ENCODE measurements around the gene TMEM82.
A peak's percentile ranks its signal among the peaks of the same experiment; 100 is the strongest.

Gene TMEM82

DNA sequence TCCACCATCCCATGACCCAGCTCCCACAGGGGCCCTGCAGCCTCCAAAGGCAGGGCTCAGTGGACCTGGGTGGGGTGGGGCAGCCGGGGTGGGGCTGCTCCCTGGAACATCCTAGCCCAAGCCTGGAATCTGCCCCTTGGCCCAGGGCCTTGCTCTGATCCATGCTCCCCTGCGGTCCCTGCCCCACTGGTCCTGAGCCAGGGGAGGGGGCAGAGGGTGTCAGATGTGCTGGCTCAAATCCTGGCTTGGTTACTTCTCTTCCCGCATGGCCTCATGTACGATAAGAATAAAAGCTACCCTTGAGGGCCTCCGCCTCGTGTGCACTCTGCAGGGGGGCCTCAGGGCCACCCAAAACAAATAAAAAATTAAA lies 5.4 kb upstream of the TMEM82 start:
- peak in 1 of 3 experiments; percentile 13 for DNase-seq

DNA sequence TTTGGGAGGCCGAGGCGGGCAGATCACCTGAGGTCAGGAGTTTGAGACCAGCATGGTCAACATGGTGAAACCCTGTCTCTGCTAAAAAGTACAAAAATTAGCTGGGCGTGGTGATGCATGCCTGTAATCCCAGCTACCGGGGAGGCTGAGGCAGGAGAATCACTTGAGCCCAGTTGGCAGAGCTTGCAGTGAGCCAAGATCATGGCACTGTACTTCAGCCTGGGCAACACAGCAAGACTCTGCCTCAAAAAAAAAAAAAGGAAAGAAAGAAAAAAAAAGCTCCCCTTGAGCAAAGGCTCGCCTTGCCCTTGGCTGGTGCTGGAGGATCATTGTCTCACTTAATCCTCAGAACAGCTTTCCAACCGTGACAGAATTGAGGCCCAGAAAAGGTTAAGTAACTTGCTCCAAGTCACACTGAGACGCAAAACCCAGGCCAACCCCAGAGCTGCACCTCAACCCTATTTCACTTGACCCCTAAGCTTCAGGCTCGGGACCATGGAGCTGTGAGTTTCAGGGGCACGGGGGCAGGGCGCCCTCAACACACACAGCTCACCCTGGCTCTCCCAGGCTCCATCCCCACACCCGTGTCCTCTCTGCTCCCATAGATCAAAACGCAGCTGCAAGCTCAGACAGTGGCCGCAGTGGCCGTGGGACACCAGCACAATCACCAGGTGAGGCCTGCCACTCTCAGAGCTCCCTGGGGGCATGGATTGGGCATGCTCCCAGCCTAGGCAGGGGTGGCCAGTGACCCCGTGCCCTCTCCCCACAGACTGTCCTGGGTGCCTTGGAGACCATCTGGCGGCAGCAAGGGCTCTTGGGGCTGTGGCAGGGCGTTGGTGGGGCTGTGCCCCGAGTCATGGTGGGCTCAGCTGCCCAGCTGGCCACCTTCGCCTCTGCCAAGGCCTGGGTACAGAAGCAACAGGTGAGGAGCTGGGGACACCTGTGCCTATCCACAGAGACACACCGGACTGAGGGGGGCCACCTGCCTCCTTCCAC lies 4.7 kb upstream of the TMEM82 start:
- DNase-seq = no peak

DNA sequence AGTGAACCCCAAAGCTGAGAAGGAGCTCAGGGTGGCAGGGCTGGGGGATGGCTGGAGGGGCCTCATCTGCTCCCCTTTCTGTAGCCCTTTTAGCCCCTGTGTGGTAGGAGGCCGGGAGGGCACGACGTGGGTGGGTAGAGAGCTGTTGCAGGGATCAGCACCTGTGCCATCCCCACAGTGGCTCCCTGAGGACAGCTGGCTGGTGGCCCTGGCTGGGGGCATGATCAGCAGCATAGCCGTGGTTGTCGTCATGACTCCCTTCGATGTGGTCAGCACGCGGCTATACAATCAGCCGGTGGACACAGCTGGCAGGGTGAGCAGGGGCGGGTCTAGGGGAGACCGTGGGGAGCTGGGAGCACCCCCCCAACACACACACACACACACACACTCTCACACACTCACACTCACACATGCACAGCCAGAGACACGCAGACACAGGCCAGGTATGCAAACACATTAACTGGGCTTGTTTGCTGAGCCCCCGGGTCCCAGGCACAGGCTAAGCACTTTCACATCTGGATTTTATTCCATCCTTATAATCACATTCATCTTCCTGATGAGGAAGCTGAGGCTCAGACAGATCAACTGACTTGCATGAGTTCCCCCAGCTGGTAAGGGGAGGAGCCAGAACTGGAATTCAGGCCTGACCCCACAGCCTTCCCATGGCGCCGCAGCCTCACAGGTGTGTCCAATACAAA lies 3.7 kb upstream of the TMEM82 start:
- peak in 1 of 3 experiments; percentile 27 for DNase-seq

DNA sequence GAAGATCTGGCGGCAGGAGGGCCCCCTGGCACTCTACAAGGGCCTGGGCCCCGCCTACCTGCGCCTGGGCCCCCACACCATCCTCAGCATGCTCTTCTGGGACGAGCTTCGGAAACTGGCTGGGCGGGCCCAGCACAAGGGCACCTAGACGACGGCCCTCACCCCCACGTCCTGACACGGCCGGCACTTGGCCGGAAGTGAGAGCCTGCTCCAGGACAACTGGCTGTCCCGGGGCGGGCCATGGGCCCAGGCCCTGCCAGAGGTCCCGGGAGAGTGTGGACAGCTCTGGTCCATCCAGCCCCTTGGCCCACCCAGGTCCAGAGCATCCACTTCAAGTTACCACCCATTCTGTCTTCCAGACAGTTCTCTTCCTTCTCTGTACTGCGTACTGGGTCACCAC lies 3.0 kb upstream of the TMEM82 start:
- DNase-seq = no peak

DNA sequence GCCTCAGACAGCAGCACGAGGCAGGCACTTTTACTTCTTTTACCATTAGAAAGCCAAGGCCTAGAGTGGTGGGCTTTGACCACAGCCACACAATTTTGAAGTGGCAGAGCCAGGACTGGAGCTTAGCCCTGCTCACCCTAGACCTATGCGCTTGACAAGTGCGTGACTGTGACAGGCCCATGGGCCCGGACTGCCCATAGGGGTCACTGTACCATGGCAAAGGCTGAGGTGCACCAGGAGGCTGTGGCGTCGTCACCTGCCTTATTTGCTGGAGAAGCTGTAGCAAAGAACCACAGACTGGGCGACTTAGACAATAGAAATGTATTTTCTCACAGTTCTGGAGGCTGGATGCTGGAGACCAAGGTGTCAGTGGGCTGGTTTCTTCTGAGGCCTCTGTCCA lies 2.6 kb upstream of the TMEM82 start:
- no peak for DNase-seq

DNA sequence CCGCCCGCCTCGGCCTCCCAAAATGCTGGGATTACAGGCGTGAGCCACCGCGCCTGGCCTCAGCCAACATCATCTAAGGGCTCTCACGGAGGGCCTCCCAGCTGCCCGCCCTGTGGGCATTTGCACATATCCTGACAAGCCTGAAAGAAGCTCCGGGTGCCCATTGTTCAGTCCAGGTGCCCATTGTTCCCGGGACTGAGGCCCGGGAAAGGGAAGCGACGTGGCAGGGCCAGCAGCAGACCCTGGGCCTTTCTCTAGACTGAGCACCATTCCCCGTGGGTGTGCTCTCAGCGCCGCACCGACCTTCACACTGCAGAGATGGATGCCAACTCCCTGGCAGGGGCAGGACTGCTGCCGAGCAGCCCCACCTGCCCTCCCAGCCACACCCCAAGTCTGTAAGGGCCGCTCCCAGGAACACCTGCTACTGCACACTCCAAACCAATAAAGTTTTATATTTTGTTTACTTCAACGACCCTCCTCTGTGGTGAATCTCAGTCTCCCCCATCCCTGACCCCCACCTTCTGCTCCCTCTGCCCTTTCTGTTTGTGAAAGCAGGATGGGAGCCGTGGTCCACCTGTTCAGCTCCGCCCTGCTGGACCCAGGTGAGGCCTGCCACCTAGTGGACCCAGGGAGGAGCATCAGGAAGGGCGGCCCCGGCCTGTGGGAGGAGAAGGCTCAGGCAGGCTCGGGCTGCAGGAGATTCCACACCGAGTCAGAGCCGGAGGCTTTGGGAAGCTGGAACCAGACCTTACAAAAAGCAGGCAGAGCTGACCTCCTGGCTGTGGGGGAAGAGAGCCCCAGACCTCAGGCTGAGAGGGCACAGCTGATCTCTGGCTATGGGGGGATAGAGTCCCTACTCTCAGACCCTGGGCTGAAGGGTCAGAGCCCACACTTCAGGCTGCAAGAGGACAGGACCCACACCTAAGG lies 1.1 kb upstream of the TMEM82 start:
- DNase-seq = peak; percentile 72 to 93 (median 85)

DNA sequence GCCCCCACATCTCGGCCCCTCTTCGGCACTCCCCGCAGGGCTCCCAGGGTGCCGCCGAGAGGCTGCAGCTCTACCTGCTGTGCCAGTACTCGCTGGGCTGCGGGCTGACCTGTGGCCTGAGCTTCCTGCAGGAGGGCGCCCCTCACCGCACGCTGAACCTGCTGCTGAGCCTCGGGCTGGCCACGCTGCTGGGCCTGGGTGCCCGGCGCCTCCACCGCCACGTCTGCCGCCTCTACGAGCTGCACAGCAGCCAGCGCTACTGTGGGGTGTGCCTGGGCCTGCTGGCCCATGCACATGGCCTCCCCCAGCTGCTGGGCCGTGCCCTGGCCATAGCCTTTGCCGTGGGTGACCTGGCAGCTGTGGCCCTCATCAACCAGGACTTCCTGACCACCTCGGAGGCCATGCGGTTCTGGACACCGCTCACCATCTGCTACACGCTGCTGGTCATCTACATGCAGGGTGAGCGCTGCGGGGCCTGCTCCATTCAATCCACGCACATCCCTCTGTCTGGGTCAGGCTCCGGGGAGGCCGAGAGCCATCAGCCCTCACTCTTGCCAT lies 1.9 kb downstream of the TMEM82 start:
- DNase-seq = no peak

DNA sequence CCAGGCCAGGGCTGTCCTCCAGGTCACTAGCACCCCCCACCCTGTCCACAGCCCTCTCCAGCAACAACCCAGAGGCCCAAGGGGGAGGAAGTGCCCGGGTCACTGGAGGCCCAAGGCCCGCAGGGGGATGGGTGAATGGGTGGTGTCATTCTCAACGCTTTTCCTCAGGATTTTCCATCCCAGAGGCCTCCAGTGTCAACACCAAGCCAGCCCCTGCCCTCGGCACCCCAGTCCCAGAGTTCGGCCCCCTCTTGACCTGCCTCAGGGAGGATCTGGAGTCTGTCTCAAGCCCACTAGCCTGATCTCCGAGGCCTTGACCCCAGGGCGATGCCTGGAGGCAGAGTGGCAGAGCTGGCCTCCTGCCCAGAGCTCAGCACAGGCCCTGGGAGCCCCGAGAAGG lies 5.1 kb downstream of the TMEM82 start:
- no peak for DNase-seq

DNA sequence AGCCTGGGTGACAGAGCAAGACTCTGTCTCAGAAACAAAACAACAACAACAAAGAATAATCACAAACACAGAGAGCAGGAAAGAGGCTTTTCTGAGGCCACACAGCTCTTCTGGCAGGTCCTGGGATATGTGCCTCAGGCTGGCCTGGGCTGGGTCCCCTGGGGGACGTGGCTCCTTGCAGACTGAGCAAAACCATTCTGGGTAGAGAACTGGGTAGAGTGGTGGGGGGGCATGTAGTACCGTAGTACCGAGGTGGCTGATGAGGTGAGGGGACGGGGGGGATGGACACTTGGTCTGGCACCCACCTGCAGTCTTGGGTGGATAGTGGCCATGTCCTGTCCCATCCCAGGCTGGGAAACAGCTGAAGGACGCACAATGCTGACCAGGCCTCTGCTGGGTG lies 6.0 kb downstream of the TMEM82 start:
- no peak for DNase-seq

DNA sequence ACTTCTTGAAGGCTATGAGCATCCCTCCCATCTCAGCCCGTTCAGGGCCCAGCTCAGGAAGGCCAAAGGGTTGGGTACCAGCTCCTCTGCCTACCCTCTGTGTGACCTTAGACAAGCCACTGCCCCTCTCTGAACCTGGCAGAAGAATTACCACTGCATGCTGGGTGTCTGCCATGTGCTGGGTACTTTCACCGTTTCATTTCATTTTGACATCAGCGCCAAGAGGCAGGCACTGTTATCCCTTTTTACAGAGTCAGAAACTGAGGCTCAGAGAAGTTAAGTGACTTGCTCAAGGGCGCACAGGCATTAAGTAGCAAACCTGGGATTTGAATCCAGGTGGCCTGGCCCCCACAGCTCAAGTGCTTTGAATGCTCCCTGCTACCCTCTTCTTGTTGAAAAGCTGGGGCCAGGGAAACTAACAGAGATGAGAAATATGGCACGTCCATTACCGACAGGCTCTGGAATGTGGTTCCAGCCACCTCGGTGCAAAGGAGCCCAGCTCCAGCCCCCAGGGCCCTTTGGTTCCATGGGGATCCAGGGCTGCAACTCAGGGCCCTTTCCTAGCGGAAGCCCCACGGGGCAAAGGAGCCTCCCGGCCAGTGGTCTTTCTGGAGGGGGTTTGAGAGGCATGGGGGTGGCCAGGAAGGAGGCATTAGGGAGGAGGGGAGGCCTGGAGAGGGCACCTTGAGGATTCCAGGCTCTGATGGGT lies 6.5 kb downstream of the TMEM82 start:
- DNase-seq = no peak

DNA sequence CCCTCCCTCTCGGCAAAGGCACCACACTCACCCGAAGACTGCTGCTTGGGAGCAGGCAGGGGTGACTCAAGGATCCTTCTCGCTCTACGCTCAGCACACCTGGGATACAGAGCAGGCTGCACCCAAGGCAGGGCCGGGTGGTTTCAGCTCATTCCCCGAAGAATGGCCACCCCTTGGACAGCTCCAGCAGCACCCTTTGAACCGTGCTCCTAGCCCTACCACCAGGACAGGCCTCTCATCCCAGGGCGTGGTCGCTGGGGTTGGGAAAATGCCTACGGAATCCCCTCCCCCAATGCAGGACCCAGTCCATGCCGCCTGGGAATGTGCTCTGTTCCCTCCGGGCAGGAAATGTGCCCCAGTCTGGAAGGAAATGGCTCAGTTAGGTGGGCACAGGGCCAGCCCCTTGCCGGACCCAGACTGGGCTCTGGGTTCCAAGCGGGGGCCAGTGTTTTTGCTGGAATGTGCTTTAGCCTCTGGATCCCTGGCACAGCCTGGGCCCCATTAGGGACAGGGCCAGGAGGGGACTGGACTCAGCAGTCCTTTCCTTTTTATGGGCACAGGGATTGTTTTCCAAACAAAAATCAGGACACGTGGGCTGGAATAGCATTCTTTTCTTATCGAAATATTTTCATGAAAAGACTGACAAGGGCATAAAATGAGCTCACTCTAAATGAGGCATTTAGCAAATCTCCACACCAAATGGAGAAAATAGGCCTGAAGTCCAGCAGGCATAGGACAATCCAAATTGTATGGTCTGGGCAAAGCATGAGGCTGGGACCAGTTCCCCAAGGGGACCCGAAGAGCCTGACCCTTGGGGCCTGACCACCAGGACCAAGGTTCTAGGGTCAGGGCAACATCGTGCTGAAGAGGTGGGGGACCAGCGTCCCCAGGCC lies 7.3 kb downstream of the TMEM82 start:
- DNase-seq = no peak

DNA sequence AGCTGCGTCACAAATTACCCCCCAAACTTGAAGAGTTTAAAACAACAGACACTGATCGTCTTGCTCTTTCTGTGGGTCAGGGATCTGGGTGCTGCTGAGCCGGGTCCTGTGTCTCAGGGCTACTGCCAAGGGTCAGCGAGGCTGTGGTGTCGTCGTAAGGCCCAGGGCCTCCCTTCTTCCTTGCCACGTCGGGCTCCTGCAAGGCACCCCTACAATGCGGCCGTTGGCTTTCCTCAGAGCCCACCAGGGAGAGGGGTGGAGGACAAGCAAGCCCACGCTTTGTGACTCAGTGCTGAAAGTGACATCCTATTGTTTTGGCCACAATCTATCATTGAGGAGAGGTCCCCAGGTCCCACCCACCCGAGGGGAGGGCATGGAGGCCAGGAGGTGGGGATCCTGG lies 8.6 kb downstream of the TMEM82 start:
- DNase-seq = no peak

DNA sequence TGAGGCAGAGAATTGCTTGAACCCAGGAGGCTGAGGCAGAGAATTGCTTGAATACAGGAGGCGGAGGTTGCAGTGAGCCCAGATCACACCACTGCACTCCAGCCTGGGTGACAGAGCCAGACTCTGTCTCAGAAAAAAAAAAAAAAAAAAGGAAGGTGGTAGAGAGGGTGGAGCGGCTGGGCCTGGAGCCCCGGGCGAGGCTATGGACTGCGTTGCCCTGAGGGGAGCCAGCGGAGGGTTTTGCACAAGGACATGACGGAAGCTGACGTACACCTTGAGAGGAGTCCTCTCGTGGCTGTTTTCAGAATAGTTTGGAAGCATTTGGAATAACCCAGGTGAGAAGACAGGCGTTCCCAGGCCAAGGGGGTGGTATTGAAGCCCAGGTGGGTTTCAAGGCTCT lies 9.4 kb downstream of the TMEM82 start:
- no peak for DNase-seq

DNA sequence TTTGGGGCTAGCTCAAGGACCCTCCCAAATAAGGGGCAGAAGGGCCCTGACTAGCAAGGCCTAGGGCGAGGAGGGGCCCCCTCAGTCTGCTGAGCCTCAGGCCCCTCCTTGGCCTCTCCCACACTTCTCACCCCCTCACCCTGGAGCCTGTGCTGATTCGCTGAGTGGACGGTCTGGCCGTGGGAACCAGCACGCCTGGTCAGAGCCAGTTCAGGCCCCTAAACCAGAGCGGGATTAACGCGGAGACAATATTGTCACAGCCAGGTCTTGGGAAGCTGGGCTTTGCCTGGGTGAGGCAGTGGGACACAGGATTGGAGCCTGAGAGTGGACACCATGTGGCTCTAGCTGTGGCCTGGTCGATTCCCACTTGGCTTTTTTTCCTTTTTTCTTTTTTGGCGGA lies 11.5 kb downstream of the TMEM82 start:
- DNase-seq = no peak

DNA sequence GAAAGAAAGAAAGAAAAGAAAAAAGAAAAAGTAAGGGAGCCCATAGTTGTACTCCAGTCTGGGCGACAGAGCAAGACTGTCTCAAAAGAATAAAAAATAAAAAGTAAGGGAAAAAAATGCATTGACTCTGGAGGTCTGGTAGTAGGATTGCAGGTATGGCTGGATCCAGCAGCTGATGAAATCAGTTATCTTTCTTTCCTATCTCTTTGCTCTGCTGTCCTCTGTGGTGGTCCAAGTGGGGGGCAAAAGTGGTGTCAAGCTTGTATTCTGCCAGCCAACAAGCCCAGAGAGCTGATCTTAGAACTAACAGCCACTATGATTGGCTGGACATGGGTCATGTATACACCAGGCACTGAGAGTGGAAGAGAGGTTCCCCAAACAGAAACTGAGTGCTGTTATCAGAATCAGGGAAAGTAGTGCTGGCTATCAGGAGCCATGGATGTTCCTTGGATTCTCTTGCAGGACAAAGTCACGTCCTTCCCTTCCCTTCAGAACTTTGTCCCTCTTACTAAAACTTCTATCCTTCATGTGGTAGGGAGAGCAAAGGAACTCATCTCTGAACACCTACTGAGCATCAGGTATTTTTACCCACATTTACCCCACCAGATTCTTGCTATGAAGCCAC lies 12.8 kb downstream of the TMEM82 start:
- no peak for DNase-seq

DNA sequence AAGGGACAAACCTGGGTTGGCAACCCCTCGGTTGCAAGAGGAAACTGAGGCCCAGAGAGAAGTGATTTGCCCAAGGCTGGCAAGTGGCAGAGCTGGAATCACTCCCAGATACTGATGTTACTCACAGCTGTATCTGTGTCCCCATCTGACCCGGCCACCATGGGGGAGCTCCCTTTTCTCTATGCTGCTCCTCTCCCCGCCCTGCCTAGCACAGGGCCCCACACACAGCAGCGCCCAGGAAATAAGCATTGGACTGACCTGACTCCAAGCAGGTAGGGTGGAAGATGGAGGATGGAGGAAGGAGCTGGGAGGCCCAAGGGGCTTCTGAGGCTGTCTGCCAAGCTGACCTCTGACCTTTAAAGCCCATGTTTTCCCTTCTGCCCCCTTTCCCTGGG lies 13.3 kb downstream of the TMEM82 start:
- DNase-seq = no peak

DNA sequence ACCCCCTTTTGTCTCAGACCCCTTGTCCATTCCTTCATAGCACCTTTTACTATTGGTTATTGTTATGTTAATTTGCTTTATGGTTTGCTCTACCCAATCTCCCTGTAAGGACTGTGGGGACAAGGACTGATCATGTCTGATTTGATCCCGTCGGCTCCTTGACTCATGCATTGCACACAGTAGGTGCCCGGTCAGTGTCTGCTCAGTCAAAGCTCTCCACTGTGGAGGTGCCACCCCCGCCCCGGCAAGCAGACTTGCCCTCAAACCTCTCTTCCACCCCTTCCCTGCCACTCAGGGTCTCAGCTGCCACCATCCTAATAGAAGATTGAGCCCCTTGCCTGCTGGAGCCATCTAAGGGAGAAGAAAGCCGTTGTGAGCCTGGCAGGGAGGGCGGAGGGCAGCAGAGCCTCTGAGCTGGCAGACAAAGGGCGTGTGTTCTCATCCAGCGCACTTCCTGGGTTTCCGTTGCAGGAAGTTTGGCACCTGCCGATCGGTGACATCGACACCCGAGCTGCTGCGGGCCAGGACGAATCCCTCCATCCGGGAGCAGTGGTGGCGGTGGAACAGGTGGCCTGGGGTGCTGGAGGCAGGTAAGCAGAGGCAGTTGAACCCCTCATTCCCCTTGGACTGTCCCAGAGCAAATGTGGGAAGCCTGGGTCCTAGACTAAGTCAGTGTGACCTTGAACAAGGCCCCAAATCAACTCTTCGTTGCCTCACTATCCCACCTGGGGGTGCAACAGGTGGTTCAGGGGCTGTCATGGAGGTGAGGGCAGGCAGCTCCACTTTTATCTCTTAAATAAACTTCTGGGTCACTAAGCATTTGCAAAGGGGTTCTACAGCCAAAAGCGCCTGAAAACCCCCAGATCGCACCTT lies 14.1 kb downstream of the TMEM82 start:
- DNase-seq = peak in 2 of 3 experiments; percentile 2 to 33

DNA sequence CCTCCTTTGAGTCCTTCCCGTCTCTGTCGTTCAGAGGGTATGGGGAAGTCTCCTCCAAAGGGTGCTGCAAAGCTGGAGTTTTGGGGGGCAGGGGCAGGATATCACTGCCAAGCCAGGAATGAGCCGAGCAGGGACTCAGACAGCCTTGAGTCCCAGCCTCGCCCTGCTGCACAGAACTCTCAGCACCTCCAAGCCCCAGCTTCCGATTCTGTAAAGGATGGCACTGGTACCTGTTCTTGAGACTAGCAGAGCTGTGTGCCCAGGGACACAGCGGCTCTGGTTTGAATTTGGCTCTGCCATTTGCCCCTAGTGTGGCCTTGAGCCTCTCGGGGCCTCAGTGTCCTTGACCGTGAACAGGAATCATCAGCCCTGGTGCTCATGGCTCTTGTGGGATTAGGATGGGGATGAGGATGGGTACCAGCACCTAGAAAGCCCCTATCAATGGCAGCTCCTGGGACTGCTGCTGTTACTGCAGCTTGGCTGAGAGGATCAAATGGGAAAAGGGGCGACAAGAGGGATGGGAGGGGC lies 14.8 kb downstream of the TMEM82 start:
- peak in 1 of 3 experiments; percentile 7 for DNase-seq

Measured in NCI-H1417 (cell line).